Activated T-cell treated with anti-CD3 and anti-CD28 coated beads for 24 hours (primary cell): Measurements from ENCODE around the gene PTPRN2.

Experiments
- DNase-seq: peaks from one replicate; pipeline ENCODE4 v3.0.0-alpha.2; 2020; ENCODE audit warnings: low read depth

PTPRN2 gene

GRCh38 chr7:157809863-157810851 is 777.5 kb downstream of the PTPRN2 start:
- no peak for DNase-seq

GRCh38 chr7:157809154-157809862 is 778.3 kb downstream of the PTPRN2 start:
- DNase-seq, result no peak

- DNase-seq, result no peak
Measured at GRCh38 chr7:157808042-157808441, 779.6 kb downstream of the PTPRN2 start.

GRCh38 chr7:157807510-157807909 is 780.1 kb downstream of the PTPRN2 start:
- no peak for DNase-seq

GRCh38 chr7:157806711-157807110 is 780.9 kb downstream of the PTPRN2 start:
- DNase-seq, result no peak

GRCh38 chr7:157805713-157806112 is 781.9 kb downstream of the PTPRN2 start:
- DNase-seq, result no peak

- DNase-seq, result no peak
Measured at GRCh38 chr7:157803906-157804305, 783.7 kb downstream of the PTPRN2 start.

- DNase-seq, result no peak
Measured at GRCh38 chr7:157801971-157802675, 785.5 kb downstream of the PTPRN2 start.

GRCh38 chr7:157801113-157801512 is 786.5 kb downstream of the PTPRN2 start:
- no peak for DNase-seq

GRCh38 chr7:157800281-157800680 is 787.3 kb downstream of the PTPRN2 start:
- DNase-seq, result no peak

GRCh38 chr7:157799076-157799685 is 788.4 kb downstream of the PTPRN2 start:
- DNase-seq, result no peak

- no peak for DNase-seq
Measured at GRCh38 chr7:157797361-157797760, 790.3 kb downstream of the PTPRN2 start.

- no peak for DNase-seq
Measured at GRCh38 chr7:157796846-157797245, 790.8 kb downstream of the PTPRN2 start.

GRCh38 chr7:157795643-157796042 is 792.0 kb downstream of the PTPRN2 start:
- no peak for DNase-seq

- no peak for DNase-seq
Measured at GRCh38 chr7:157795199-157795598, 792.4 kb downstream of the PTPRN2 start.

- no peak for DNase-seq
Measured at GRCh38 chr7:157794746-157795065, 792.9 kb downstream of the PTPRN2 start.

GRCh38 chr7:157793973-157794745 is 793.5 kb downstream of the PTPRN2 start:
- no peak for DNase-seq

- no peak for DNase-seq
Measured at GRCh38 chr7:157793087-157793353, 794.6 kb downstream of the PTPRN2 start.

- DNase-seq, result no peak
Measured at GRCh38 chr7:157792241-157793086, 795.2 kb downstream of the PTPRN2 start.

GRCh38 chr7:157791666-157792065 is 796.0 kb downstream of the PTPRN2 start:
- DNase-seq, result no peak

- no peak for DNase-seq
Measured at GRCh38 chr7:157791261-157791660, 796.4 kb downstream of the PTPRN2 start.
